Ishikawa (cell line): ENCODE data around the gene NEGR1.

Source experiments
- CEBPB ChIP-seq: IDR thresholded peaks from 2 replicates; pipeline ENCODE4 v1.6.1; 2012
- CREB1 ChIP-seq: IDR thresholded peaks from 2 replicates; pipeline ENCODE4 v1.6.1; 2012; ENCODE audit warnings: low read depth
- EP300 ChIP-seq: IDR thresholded peaks from 2 replicates; pipeline ENCODE4 v1.6.1; 2012; ENCODE audit warnings: borderline replicate concordance
- RAD21 ChIP-seq: IDR thresholded peaks from 2 replicates; pipeline ENCODE4 v1.6.1; 2012; ENCODE audit warnings: low read depth
- TAF1 ChIP-seq: IDR thresholded peaks from 2 replicates; pipeline ENCODE4 v1.6.1; 2012; ENCODE audit warnings: low read depth, mild to moderate bottlenecking
- ZBTB7A ChIP-seq: IDR thresholded peaks from 2 replicates; pipeline ENCODE4 v1.6.1; 2012; ENCODE audit warnings: low read depth
- TF ChIP-seq, protein P1 (sequence below): IDR thresholded peaks from 2 replicates; pipeline ENCODE4 v1.6.1; 2012

GRCh38 chr1:71660411-71660810 is 621.9 kb downstream of the NEGR1 start:
- TF ChIP-seq, protein P1, sequence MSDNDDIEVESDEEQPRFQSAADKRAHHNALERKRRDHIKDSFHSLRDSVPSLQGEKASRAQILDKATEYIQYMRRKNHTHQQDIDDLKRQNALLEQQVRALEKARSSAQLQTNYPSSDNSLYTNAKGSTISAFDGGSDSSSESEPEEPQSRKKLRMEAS = no peak
- TF ChIP-seq TAF1 = no peak
- no peak for TF ChIP-seq RAD21
- TF ChIP-seq ZBTB7A = no peak
- TF ChIP-seq EP300 = no peak
- no peak for TF ChIP-seq CREB1
- TF ChIP-seq CEBPB = no peak
